Astrocyte (in vitro differentiated cells and primary cell): ENCODE measurements around the gene DCC. TPM values are rescaled to one million over a fixed set of nuclear protein-coding genes. Genes with fewer than 3 reads are reported as not detected.

Source experiments
- DNase-seq: peaks from one replicate; pipeline ENCODE4 v3.0.0-alpha.2; 2010; ENCODE audit warnings: low read depth
- FAIRE-seq: peaks from 2 replicates; lab custom pipeline; 2011; peaks lifted over from hg19 to GRCh38; lab: Jason Lieb, UNC
- H2AFZ ChIP-seq: 2 replicates; pipeline ENCODE4 v1.6.0; 2012; ENCODE audit warnings: low read depth, low read length, inconsistent platforms
- H3K27ac ChIP-seq: 2 replicates; pipeline ENCODE4 v1.5.1; 2011; ENCODE audit warnings: low read depth, low read length, inconsistent platforms
- H3K27me3 ChIP-seq: 2 replicates; pipeline ENCODE4 v1.6.0; 2011; ENCODE audit warnings: low read length, inconsistent platforms; ENCODE audit not compliant: insufficient read depth
- H3K36me3 ChIP-seq: 2 replicates; pipeline ENCODE4 v1.5.1; 2011; ENCODE audit warnings: low read length, inconsistent platforms; ENCODE audit not compliant: insufficient read depth
- H3K4me1 ChIP-seq: 2 replicates; pipeline ENCODE4 v1.5.1; 2011; ENCODE audit warnings: low read length, inconsistent platforms; ENCODE audit not compliant: insufficient read depth
- H3K4me2 ChIP-seq: 2 replicates; pipeline ENCODE4 v1.6.0; 2012; ENCODE audit warnings: low read length, inconsistent platforms
- H3K4me3 ChIP-seq: 2 replicates; pipeline ENCODE4 v1.5.1; 2011; ENCODE audit warnings: low read depth, mild to moderate bottlenecking, low read length, inconsistent platforms; ENCODE audit not compliant: insufficient read depth
- H3K79me2 ChIP-seq: 2 replicates; pipeline ENCODE4 v1.6.0; 2012; ENCODE audit warnings: mild to moderate bottlenecking, low read length, inconsistent platforms; ENCODE audit not compliant: insufficient read depth
- H3K9ac ChIP-seq: 2 replicates; pipeline ENCODE4 v1.6.0; 2012; ENCODE audit warnings: mild to moderate bottlenecking, low read length, inconsistent platforms
- H3K9me3 ChIP-seq: 2 replicates; pipeline ENCODE4 v1.5.1; 2012; ENCODE audit warnings: low read depth, mild to moderate bottlenecking, low read length, inconsistent platforms; ENCODE audit not compliant: insufficient read depth
- H4K20me1 ChIP-seq: 2 replicates; pipeline ENCODE4 v1.6.0; 2012; ENCODE audit warnings: low read length, inconsistent platforms; ENCODE audit not compliant: insufficient read depth
- H3K27ac Mint-ChIP-seq: one replicate; pipeline ENCODE4 v1.8.0; 2021; ENCODE audit warnings: mild to moderate bottlenecking, mixed read lengths; ENCODE audit not compliant: unreplicated experiment
- H3K27me3 Mint-ChIP-seq: one replicate; pipeline ENCODE4 v1.8.0; 2021; ENCODE audit warnings: low read depth, mixed read lengths; ENCODE audit not compliant: unreplicated experiment
- H3K36me3 Mint-ChIP-seq: one replicate; pipeline ENCODE4 v1.8.0; 2021; ENCODE audit warnings: low read depth, mixed read lengths; ENCODE audit not compliant: unreplicated experiment
- H3K4me1 Mint-ChIP-seq: one replicate; pipeline ENCODE4 v1.8.0; 2021; ENCODE audit warnings: low read depth, mixed read lengths; ENCODE audit not compliant: unreplicated experiment
- H3K4me3 Mint-ChIP-seq: one replicate; pipeline ENCODE4 v1.8.0; 2021; ENCODE audit warnings: mild to moderate bottlenecking, moderate library complexity, mixed read lengths; ENCODE audit not compliant: unreplicated experiment
- H3K9me3 Mint-ChIP-seq: one replicate; pipeline ENCODE4 v1.8.0; 2021; ENCODE audit warnings: mild to moderate bottlenecking, mixed read lengths; ENCODE audit not compliant: unreplicated experiment
- CTCF ChIP-seq: IDR thresholded peaks from 2 replicates; pipeline ENCODE4 v1.5.1; 2011; ENCODE audit warnings: low read depth, mild to moderate bottlenecking, inconsistent platforms, low read length, moderate library complexity; ENCODE audit not compliant: insufficient read depth
- EZH2 ChIP-seq: IDR thresholded peaks from 2 replicates; pipeline ENCODE4 v1.6.1; 2012; ENCODE audit warnings: mild to moderate bottlenecking, low read length, inconsistent platforms; ENCODE audit not compliant: insufficient read depth
- total RNA-seq: library from RNA; stranded (reverse); gene quantifications from 2 replicates; pipeline ENCODE4 v1.2.1, GENCODE V29; 2021

The DCC gene
- total RNA-seq, 1 donor from 2014 or later = 2.6 TPM

- Histone ChIP-seq H3K27ac (no peak overlapping the region), H3K9ac (no peak overlapping the region), H3K4me3 (no peak overlapping the region), H3K9me3 (no peaks in the 10 kb centered on the region), H4K20me1 (no peaks in the 10 kb centered on the region), H3K4me1 (no peaks in the 10 kb centered on the region), H2AFZ (no peak overlapping the region), H3K79me2 (no peaks in the 10 kb centered on the region), H3K4me2 (no peak overlapping the region), H3K36me3 (no peaks in the 10 kb centered on the region), H3K27me3 (no peaks in the 10 kb centered on the region)
- Mint-ChIP-seq H3K27ac (no peak overlapping the region), H3K4me3 (no peak overlapping the region), H3K9me3 (no peaks in the 10 kb centered on the region), H3K27me3 (no peaks in the 10 kb centered on the region), H3K36me3 (no peaks in the 10 kb centered on the region), H3K4me1 (no peaks in the 10 kb centered on the region)
- FAIRE-seq (no peak), DNase-seq (no peak)
- TF ChIP-seq CTCF (no peak), EZH2 (no peak)
These were observed 574.2 kb downstream of the DCC start for GRCh38 chr18:52914148-52914547.

- Histone ChIP-seq H3K4me3 (no peak overlapping the region), H3K27ac (no peak overlapping the region), H3K36me3 (no peaks in the 10 kb centered on the region), H3K4me2 (no peak overlapping the region), H3K9ac (no peak overlapping the region), H3K9me3 (no peaks in the 10 kb centered on the region), H4K20me1 (no peaks in the 10 kb centered on the region), H3K27me3 (no peaks in the 10 kb centered on the region), H3K4me1 (no peaks in the 10 kb centered on the region), H3K79me2 (no peaks in the 10 kb centered on the region), H2AFZ (no peak overlapping the region)
- DNase-seq (no peak), FAIRE-seq (no peak)
- Mint-ChIP-seq H3K27ac (no peak overlapping the region), H3K9me3 (no peaks in the 10 kb centered on the region), H3K27me3 (no peaks in the 10 kb centered on the region), H3K4me1 (no peaks in the 10 kb centered on the region), H3K4me3 (no peak overlapping the region), H3K36me3 (no peaks in the 10 kb centered on the region)
- TF ChIP-seq EZH2 (no peak), CTCF (no peak)
These were observed 580.7 kb downstream of the DCC start for GRCh38 chr18:52920665-52921064.

GRCh38 chr18:52933356-52933755, 593.4 kb downstream of the DCC start:
- Histone ChIP-seq H3K4me3 (no peak overlapping the region), H3K4me1 (peaks cover 3% of the 10 kb centered on the region), H3K27ac (no peak overlapping the region), H3K9me3 (no peaks in the 10 kb centered on the region), H3K79me2 (no peaks in the 10 kb centered on the region), H2AFZ (peak overlapping the region; percentile 12), H4K20me1 (no peaks in the 10 kb centered on the region), H3K27me3 (no peaks in the 10 kb centered on the region), H3K9ac (no peak overlapping the region), H3K36me3 (no peaks in the 10 kb centered on the region), H3K4me2 (no peak overlapping the region)
- no peaks in the 10 kb centered on the region for H3K9me3 Mint-ChIP-seq
- TF ChIP-seq EZH2 (no peak), CTCF (no peak)
- no peak overlapping the region for H3K4me3 Mint-ChIP-seq
- FAIRE-seq (no peak), DNase-seq (peak; percentile 3)
- peaks cover 9% of the 10 kb centered on the region for H3K4me1 Mint-ChIP-seq
- H3K36me3 Mint-ChIP-seq = no peaks in the 10 kb centered on the region
- H3K27me3 Mint-ChIP-seq = no peaks in the 10 kb centered on the region
- no peak overlapping the region for H3K27ac Mint-ChIP-seq
